Measurements from ENCODE around the gene UBTD2.

GRCh38 chr5:172274951-172275753, 8.4 kb downstream of the UBTD2 start:
- TF ChIP-seq CTCF (IDR thresholded peaks at IDR 0.05; ENCODE audit: borderline replicate concordance, extremely low read depth, low read length, poor library complexity, severe bottlenecking) (no peak), EZH2 (IDR thresholded peaks at IDR 0.05; ENCODE audit: borderline replicate concordance, low read depth, low read length, severe bottlenecking) (no peak)
